Umbilical cord (tissue), 2 donors: ENCODE measurements around the gene SYCE1L. TPM values are rescaled to one million over a fixed set of nuclear protein-coding genes. Genes with fewer than 3 reads are reported as not detected.
"Not testable (repeated sequence)": the region's sequence is repeated elsewhere in the genome, so short reads cannot be mapped to it uniquely, and the experiment has no call there.

Experiments used
- DNase-seq: peaks from one replicate; pipeline ENCODE4 v3.0.0-alpha.2; 2015; ENCODE audit warnings: low spot score
- total RNA-seq: library from RNA; depleted of rRNA; stranded (reverse); fragments of >200 nt; gene quantifications from one replicate; pipeline ENCODE4 v1.2.3, GENCODE V29; 2014; ENCODE audit warnings: low replicate concordance; ENCODE audit not compliant: insufficient read depth

SYCE1L gene
- total RNA-seq, 1 donor from 2014 or later, result not detected

DNA sequence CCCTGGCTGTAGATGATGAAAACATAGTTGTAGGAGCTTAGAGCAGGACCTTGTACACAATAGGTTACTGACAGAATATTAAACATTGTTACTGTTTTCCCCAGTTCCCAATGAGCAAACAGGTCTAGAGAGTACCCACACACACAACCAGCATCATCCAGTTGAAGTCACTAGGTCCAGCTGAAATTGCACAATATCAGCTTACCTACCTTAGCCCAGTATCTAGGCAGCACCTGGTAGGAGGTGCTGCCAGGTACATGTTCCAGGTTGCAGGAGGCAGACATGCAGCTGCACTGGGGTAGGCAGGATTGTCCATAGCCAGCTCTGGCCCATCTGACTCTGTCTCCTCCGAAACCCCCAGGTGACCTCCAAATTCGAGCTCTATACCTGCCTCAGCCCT is 1.5 kb upstream of the SYCE1L start:
- DNase-seq, result no peak

DNA sequence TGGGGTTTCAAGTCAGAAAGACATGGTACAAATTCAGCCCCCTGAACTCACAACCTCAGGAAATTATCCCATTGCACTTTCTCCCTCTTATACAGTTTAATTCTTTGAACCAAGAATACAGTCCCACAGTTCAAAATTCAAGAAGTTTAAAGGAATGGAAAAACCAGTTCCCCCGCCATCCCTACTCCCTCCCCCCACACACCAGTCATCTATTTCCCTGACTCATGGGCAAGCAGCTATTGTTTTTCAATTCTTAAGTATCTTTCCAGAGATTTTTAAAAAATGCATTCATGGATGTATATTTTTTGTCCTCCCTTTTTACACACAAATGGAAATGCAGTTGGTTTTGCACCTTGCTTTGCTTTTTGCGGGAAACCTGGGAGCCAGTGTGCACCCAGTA is 7.3 kb downstream of the SYCE1L start:
- DNase-seq, result no peak

DNA sequence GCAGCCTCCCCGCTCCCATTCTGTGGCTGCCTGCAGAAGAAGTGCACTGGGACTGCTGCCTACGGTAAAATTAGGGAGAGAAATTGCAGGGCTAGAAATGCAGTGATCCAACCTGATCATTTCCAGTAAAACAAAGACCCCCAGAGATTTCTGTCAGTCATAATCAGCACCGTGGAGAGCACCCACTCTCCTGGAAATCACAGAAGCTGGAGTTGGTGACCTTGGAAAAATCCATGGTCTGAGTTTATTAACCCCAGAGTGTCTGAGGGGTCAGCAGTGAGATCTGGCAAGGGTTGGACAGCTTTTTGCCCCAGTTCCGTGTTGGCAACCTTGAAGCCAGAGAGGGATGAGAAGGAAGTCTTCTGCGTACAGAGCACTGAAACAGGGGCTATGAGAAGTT is 7.8 kb downstream of the SYCE1L start:
- no peak for DNase-seq

DNA sequence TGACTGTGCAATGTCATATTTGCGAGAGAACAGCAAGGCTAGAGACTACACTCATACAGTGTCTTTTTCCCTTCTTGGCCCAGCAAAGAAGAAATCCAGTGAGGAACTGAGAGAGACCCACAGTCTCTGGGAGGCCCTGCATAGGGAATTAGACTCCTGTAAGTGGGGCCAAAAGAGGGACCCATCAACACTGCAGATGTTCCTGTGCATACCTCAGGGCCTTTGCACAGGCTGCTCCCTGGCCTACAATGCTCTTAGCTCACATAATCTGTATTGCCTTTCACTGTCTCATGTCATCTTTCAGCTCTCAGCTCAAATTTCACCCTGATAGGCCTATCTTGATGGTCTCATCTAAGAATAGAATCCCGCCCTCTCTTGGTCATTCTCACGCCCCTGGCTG is 9.2 kb downstream of the SYCE1L start:
- no peak for DNase-seq

DNA sequence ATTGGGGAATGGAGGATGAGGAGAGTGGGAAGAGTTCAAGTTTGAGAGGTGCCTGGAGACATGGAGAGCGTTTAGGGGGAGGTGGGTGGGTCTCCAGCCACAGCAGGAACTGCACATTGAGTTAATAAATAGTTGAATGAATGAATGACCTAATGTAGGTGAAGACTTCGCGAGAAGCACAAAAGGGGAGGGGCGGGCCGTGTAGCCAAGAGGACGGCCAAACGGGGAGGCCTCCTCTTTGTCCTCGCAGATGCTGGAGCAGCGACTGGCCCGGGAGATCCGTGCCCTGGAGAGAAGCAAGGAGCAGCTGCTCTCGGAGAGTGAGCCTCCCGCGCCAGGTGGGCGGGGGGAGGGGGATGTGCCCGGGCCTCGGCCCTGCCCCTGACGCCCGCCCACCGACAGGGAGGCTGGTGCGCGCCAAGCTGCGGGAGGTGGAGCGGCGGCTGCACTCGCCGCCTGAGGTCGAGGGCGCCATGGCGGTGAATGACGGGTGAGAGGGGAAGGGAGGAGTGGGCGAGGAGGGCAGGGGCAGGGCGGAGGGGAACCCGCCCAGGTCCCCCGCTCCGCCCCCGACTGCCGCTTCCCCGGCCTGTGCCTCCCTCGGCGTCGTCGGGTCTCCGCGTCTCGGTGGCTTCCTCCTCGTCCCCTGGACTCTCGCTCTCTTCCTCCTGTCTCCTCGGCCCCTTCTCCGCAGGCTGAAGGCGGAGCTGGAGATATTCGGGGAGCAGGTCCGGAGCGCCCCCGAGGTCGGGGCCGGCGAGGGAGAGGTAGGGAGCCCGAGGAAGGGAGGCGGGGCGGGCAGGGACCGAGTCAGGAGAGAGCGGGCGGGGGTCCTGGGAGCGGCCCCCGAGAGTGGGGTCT is 12.9 kb downstream of the SYCE1L start:
- peak; percentile 61 for DNase-seq

DNA sequence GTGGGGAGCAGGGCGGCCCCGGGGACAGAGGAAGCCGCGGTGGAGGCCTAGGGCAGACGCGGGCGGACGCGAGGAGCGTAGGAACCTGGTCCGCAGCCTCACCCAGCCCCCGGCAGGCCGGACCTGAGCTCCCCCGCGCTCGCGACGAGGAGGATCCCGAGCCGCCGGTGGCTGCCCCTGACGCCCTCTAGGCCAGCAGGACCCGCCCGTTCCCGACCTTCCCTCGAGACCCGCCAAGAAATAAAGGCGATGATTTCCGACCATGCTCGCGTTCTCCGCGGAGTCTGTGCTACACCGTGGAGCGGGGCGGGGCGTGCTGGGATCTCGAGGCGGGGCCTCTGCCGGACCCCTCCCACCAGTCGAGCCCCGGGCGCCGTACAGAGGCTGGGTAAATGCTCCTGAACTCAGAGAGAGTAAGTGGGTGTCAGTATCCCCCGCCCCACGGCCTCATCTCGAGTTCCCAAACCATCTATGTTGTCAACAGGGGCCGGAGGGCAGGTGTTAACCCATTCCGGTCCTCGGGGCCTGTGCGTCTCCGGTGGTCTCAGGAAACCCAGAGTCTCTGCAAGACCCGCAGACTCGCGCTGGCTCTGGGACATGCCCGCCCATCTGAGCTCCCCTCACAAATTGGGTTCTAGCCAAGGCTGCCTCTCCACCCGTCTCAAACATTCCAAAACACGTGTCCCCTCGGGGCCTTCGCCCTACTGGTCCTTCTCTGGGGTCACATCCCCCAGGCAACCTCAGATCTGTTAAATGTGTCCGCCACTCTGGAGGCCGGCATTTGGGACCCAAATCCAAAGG is 13.7 kb downstream of the SYCE1L start:
- peak; percentile 42 for DNase-seq

DNA sequence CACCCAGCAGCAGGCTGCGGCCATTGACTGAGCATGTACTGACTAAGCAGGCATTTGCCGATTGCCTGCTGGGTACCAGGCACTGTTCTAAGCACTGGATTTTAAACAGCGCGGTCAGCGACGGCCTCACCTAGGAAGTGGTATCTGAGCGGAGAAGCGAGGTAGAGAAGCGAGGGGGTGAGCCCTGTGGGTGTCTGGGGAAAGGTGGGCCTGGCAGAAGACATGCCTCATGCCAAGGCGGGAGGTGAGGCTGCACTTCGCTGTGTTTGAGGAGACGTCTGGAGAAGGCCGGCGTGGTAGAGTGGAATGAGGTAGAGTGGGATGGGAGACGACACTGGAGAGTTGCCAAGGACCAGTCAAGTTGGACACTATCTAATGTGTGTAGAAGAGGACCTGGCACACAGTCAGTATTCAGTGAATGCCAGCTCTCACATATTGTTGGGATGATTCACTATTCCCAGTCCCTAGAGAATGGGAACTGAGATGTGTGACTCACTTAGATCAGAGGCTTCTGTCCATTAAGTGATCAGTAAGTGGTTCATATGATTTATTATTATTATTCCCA is 14.4 kb downstream of the SYCE1L start:
- peak; percentile 29 for DNase-seq

DNA sequence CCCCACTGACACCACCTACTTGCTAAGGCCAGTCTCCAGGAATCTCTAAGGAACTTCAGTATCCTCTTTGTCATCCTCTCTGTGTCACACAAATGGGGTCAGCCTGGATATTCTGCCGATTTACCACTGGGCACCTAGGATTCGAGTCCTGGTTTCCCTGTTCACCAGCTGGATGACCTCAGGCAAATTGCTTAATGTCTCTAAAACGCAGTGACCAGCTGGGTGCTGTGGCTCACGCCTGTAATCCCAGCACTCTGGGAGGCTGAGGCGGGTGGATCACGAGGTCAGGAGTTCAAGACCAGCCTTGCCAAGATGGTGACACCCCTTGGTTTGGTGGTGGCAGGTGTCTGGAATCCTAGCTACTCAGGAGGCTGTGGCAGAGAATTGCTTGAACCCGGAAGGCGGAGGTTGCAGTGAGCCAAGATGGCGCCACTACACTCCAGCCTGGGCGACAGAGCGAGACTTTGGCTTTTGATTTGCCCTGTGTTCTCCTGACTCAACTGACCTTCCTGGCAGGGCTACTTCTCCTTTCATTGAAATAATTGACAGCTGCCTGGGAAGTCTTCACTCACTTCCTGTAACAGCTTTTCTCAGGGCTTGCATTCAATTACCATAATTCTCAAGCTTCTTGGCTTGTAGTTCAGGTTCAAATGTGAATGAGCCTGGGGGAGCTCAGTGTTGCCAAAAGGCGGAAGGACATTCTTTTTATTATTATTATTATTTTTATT is 15.4 kb downstream of the SYCE1L start:
- no peak for DNase-seq

DNA sequence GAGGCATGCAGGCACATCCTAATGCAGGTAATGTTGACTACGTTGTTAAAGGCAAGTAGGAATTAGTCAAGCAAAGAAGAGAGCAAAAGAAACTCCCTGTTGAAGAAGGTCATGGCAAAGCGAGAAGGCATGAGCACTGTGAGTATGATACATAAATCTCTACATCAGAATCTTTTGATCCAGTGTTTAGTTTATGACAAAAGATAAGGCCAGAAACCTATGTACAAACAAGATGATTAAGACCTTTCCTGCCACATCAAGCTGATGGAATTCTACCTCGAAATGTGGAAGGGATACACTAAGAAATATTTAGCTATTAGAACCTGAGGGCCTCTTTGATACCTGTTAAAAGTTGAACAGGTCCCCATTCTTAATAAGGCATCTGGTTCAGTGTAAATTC is 20.2 kb downstream of the SYCE1L start:
- DNase-seq, result no peak

DNA sequence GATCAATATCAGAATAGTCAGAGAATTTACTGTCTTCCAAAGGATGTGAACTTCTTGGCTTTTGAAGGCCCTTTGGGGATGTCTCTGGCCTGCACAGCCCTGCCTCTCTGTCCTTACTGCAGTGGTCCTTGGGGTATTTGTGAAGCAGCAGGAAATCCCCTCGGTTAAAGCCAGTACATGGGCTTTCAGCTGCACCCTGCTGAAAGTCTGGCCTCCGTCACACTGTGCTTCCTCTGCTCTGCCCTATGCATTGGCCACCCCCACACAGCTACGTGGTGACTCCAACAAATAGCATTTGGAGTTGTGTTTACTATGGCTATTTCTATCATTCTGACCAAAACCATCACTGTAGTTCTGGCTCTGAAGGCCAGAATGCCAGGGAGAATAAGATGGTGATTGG is 21.2 kb downstream of the SYCE1L start:
- no peak for DNase-seq

DNA sequence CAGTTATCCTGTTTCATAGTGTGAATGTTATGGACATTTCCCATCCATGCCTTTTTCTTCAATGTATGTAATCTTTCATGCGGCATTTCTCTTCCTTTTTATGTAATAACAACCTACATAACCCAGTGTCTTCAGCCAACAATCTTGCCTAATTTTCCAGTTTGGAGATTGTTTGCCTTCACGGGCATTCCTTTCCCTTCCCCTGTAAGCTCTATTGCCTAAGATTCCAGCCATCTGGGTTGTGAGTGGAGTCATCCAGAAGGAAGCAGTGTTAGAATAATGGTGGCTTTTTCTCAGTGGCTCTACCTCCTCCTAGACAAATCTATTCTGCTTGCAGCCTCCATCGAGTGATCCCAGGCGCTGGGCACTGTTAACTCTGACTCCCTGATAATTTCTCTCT is 22.3 kb downstream of the SYCE1L start:
- no peak for DNase-seq

DNA sequence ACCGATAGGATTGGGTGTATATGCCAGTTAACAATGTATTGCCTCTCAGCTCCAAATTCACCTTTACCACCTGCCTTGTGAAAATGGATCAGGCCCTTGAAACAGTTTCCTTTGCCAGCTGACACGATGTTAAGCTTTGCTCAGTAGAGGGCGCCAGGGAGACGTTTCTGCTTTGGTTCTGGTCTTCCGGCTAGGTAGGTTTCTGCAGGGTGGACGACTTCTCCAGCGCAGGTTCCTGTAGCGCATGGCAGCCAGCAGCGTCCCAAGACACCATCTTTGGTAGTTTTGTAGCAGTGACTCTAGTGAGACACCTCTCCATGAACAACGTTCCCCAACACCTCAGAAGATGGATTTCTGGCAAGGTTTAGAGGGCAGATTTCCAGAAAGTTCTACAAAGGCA is 24.0 kb downstream of the SYCE1L start:
- DNase-seq, result no peak

DNA sequence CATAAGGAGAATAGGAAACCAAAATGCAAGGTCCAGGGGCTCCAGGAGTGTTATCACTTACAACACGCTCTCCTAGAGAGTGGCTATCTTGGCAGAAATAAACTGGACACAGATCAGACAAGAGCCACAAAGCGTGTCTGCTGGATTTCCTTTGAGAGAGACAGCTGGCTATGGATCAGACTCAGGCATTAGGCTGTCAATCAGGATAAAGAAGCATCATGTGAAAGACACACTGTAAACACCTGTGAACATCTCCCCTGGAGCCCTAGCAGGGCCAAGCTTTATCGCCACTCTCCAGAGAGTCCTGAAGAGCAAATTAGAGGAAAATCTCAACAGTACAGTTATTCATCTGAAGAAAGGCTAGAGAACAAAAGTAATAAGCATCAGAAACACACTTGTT is 26.0 kb downstream of the SYCE1L start:
- DNase-seq, result no peak

DNA sequence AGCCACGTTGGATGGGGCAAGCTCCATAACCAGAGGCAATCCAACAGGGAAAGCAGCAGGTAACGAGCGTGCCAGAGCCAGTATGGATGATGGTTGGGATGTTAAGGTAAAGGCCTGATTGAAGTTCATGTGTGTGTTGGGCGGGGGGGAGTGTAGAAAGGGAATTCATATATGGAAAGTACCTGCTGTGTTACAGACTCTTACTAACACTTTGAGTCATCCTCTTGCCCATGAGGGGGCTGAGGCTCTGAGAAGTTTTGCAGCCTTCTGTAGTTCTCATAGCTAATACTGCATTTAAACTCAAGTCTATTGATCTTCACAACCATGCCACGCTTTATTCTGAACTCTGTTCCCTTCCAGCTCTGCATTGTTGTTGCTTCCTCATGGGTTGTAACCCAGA is 28.5 kb downstream of the SYCE1L start:
- no peak for DNase-seq

DNA sequence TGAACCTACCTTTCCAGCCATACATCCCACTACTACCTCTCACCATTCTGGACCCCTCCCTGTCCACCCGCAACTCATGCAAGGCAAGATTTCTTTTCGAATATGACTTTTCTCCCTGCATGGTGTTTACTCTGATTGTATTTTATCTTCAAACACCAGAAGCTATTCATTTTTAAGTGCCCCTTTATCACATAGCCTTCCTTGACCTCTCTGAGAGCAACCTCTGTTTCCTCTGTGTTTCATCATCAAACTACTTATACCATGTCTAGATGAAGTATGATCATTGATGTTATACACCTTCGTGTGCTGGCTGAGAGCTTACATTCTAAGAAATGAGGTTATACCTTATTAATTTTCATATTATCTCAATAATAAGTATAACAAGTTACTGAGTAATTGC is 31.8 kb downstream of the SYCE1L start:
- no peak for DNase-seq

DNA sequence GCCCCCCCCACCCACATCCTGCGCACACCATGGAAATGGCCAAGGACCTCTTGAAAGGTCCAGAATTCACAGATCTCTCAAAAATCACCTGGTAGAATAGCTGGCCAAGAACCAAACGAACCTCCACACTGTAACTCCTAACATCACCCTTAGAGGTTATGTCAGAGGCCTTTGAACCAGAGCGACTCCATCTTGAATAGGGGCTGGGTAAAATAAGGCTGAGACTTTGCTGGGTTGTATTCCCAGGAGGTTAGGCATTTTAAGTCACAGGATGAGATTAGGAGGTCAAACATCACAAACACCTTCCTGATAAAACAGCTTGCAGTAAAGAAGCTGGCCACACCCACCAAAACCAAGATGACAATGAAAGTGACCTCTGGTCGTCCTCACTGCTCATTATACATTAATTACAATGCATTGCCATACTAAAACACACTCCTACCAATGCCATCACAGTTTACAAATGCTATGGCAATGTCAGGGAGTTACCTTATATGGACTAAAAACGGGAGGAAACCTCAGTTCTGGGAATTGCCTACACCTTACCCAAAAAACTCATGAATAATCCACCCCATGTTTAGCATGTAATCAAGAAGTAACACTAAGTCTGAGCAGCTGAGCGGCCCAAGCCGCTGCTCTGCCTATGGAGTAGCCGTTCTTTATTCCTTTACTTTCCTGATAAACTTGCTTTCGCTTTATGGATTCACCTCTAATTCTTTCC is 34.8 kb downstream of the SYCE1L start:
- no peak for DNase-seq

DNA sequence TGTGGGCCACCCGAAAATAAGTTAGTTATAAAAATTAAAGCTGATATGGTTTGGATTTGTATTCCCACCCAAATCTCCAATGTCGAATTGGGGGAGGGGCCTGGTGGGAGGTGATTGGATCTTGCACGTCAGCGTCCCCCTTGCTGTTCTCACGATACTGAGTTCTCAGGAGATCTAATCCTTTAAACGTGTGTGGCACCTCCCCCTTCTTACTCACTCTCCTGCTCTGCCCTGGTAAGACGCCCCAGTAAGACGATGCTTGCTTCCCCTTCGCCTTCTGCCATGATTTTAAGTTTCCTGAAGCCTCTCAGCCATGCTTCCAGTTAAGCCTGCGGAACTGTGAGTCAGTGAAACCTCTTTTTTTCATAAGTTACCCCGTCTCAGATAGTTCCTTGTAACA is 35.4 kb downstream of the SYCE1L start:
- no peak for DNase-seq

DNA sequence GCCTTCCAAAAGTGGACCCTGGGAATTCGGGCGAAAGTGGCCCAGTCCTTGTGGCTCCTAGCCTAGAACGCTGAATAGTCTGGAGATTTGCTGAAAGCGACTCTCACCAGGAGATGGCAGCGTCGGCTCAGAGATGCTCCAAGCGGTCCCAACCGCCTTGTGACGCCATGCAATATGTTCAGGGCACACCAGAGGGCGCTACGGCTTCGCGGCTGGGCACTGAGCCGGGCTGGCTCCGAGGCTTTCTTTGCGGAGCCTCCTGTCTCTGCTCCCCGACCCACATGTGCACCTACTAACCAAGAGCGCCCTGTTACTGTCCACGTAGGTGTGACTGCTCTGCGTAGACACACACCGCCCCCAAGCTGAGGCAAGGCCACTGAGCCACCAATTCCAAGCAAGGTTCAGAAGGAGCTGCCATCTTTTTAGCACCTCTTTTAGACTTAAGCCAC is 36.9 kb downstream of the SYCE1L start:
- peak; percentile 86 for DNase-seq

DNA sequence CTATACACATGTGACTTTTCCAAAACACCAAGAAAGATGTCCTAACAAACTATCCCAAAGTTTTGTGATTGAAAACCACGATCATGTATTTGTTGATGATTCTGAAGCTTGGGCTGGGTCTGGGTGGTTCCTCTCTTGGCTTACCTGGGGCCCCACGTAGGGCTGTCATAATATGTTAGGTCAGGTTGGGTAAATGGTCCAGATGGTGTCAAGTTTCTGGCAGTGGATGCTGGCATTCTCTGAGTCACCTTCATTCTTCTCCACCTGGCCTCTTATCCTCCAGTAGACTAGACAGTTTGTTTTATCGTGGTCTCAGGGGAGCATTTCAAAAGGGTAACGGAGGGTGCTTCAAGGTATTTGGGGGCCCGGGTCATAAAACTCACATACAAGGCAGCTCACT is 39.4 kb downstream of the SYCE1L start:
- DNase-seq, result no peak

DNA sequence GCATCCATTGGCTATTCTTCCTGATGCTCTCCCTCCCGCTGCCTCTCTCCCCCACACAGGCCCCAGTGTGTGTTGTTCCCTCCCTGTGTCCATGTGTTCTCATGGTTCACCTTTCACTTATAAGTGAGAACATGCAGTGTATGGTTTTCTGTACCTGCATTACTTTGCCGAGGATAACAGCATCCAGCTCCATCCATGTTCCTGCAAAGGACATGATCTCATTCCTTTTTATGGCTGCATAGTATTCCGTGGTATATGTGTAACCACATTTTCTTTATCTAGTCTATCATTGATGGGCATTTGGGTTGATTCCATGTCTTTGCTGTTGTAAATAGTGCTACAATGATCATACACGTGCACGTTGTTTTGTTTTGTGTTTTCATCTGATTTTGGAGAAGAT is 43.3 kb downstream of the SYCE1L start:
- not testable (repeated sequence) for DNase-seq

DNA sequence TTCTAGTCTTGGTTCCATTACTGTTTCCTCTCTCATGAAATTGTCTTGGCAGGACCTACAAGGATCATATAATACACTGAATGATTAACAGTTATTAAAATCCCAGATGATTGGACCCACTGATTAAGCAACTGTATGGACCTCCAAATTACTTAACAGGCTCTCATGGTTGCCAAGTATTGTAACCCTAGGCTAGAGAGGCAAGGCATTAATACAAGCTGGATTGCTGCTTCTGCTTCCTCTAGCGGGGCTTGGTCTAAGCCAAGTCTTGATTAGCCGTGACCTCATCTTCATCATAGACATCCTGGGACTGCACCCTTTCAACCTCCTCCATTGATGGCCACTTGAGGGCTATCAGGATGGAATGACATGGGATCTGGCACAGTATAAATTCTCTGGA is 46.9 kb downstream of the SYCE1L start:
- DNase-seq, result no peak
